Subcutaneous abdominal adipose tissue (tissue), 5 donors: Measurements from ENCODE around the gene TBC1D25.

ENCODE experiments used
- H3K27ac ChIP-seq: one replicate; pipeline ENCODE4 v1.7.0; 2013; ENCODE audit warnings: low read depth, mild to moderate bottlenecking, inconsistent platforms, low read length, moderate library complexity
- H3K27me3 ChIP-seq, 5 donors: one replicate each; pipeline ENCODE4 v1.7.0; 2013; ENCODE audit warnings: low read length in 5 of 5, inconsistent platforms in 1 of 5; ENCODE audit not compliant: control insufficient read depth in 5 of 5, insufficient read depth in 4 of 5
- H3K36me3 ChIP-seq, 5 donors: one replicate each; pipeline ENCODE4 v1.7.0; 2013; ENCODE audit warnings: low read length in 5 of 5; ENCODE audit not compliant: control insufficient read depth in 5 of 5, insufficient read depth in 5 of 5
- H3K4me1 ChIP-seq, 5 donors: one replicate each; pipeline ENCODE4 v1.7.0; 2013; ENCODE audit warnings: low read length in 5 of 5, mild to moderate bottlenecking in 3 of 5, moderate library complexity in 1 of 5; ENCODE audit not compliant: control insufficient read depth in 5 of 5, insufficient read depth in 5 of 5
- H3K4me3 ChIP-seq, 5 donors: one replicate each; pipeline ENCODE4 v1.7.0; 2013; ENCODE audit warnings: low read length in 5 of 5, low read depth in 1 of 5
- H3K9ac ChIP-seq, 5 donors: one replicate each; pipeline ENCODE4 v1.7.0; 2013; ENCODE audit warnings: low read length in 5 of 5, mild to moderate bottlenecking in 4 of 5, moderate library complexity in 3 of 5
- H3K9me3 ChIP-seq, 5 donors: one replicate each; pipeline ENCODE4 v1.7.0; 2013; ENCODE audit warnings: low read length in 5 of 5; ENCODE audit not compliant: control insufficient read depth in 5 of 5
- donor health status: healthy.
- donor health status: healthy.
- donor health status: healthy.
- donor health status: healthy.
- donor health status: healthy.

TBC1D25 gene

DNA sequence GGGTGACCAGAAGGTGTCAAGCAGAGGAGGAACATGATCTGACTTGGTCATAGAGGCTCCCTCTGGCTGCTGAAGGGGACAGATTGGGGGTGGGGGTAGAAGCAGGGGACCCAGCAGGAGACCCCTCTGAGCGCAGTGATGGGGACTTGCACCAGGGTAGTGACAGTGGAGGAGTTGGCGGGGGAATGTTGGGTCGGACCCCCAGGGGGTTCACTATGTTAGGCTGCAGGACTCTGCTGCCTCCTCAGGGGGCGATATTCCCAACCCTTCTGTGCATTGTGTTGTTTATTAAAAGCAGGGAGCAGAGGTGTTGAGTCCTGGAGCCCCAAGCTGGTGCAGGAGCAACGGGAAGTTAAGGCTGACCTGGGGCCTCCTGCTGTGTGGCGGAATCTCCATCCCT, 66.6 kb downstream of the TBC1D25 start:
- no peak overlapping the region for H3K4me3 ChIP-seq
- peaks cover 0 to 7% (median 0%) of the 10 kb centered on the region in 5 donors for H3K27me3 ChIP-seq
- H3K36me3 ChIP-seq, result peaks cover 0 to 42% (median 38%) of the 10 kb centered on the region in 5 donors
- no peak overlapping the region for H3K27ac ChIP-seq
- H3K9ac ChIP-seq, result no peak overlapping the region
- H3K4me1 ChIP-seq, result no peaks in the 10 kb centered on the region
- H3K9me3 ChIP-seq, result no peaks in the 10 kb centered on the region

- Histone ChIP-seq H3K4me1 (peaks cover 0 to 6% (median 4%) of the 10 kb centered on the region in 5 donors), H3K9ac (no peak overlapping the region), H3K27me3 (peaks cover 0 to 5% (median 0%) of the 10 kb centered on the region in 5 donors), H3K27ac (no peak overlapping the region), H3K36me3 (no peaks in the 10 kb centered on the region), H3K4me3 (no peak overlapping the region), H3K9me3 (no peaks in the 10 kb centered on the region)
Measured at GRCh38 chrX:48611703-48612102, 72.2 kb downstream of the TBC1D25 start.
